HL-60 (cell line): ENCODE results near the gene ZNF557.

Experiments
- DNase-seq, 2 experiments: peaks; one replicate each; pipeline ENCODE4 v3.0.0-alpha.2; 2010 to 2020; ENCODE audit warnings: low read depth in 1 of 2, low spot score in 1 of 2
- H3K27ac ChIP-seq: fragments of 250-450 bp; sonication (Bioruptor Pico); replicated peaks from 2 replicates; pipeline ENCODE4 v1.5.1; 2020; ENCODE audit warnings: mild to moderate bottlenecking, moderate library complexity
- H3K27me3 ChIP-seq: fragments of 250-450 bp; sonication (Bioruptor Pico); 2 replicates; pipeline ENCODE4 v1.5.1; 2021; ENCODE audit warnings: mild to moderate bottlenecking, moderate library complexity; ENCODE audit not compliant: insufficient read depth, poor library complexity, severe bottlenecking
- H3K4me3 ChIP-seq: replicated peaks from 2 replicates; pipeline ENCODE4 v1.5.1; 2011; ENCODE audit warnings: mild to moderate bottlenecking, control low read depth, low read length; ENCODE audit not compliant: insufficient read depth
- GABPA ChIP-seq: IDR thresholded peaks from 2 replicates; pipeline ENCODE4 v1.6.1; 2012; ENCODE audit warnings: low read depth
- POLR2AphosphoS5 ChIP-seq: IDR thresholded peaks from 2 replicates; pipeline ENCODE4 v1.6.1; 2012; ENCODE audit warnings: low read depth
- SPI1 ChIP-seq: IDR thresholded peaks from 2 replicates; pipeline ENCODE4 v1.6.1; 2012; ENCODE audit warnings: low read depth, mild to moderate bottlenecking, borderline replicate concordance
- TF ChIP-seq, protein P1 (sequence below): IDR thresholded peaks from 2 replicates; pipeline ENCODE4 v1.6.1; 2012; ENCODE audit warnings: low read depth; ENCODE audit not compliant: insufficient replicate concordance
- TF ChIP-seq, protein P2 (sequence below): IDR thresholded peaks from one replicate; pipeline ENCODE4 v1.5.1; 2011; ENCODE audit warnings: low read length, control low read depth, inconsistent platforms; ENCODE audit not compliant: insufficient read depth

ZNF557 gene

DNA sequence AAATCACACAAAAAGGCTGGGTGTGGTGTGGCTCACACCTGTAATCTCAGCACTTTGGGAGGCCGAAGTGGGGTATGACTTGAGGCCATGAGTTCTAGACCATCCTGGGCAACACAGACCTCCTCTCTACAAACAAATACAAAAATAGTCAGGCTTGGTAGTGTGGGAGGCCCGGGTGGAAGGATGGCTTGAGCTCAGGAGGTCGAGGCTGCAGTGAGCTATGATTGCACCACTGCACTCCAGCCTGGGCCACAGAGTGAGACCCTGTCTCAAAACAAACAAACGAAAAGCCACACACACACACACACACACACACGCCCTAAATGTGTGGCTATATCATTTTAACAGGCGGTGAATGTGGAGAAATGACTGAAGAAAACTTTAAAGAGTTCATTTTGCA, 904 bp upstream of the ZNF557 start:
- H3K27me3 ChIP-seq: no peaks in the 10 kb centered on the region
- TF ChIP-seq POLR2AphosphoS5: no peak
- TF ChIP-seq SPI1: no peak
- TF ChIP-seq, protein P1, sequence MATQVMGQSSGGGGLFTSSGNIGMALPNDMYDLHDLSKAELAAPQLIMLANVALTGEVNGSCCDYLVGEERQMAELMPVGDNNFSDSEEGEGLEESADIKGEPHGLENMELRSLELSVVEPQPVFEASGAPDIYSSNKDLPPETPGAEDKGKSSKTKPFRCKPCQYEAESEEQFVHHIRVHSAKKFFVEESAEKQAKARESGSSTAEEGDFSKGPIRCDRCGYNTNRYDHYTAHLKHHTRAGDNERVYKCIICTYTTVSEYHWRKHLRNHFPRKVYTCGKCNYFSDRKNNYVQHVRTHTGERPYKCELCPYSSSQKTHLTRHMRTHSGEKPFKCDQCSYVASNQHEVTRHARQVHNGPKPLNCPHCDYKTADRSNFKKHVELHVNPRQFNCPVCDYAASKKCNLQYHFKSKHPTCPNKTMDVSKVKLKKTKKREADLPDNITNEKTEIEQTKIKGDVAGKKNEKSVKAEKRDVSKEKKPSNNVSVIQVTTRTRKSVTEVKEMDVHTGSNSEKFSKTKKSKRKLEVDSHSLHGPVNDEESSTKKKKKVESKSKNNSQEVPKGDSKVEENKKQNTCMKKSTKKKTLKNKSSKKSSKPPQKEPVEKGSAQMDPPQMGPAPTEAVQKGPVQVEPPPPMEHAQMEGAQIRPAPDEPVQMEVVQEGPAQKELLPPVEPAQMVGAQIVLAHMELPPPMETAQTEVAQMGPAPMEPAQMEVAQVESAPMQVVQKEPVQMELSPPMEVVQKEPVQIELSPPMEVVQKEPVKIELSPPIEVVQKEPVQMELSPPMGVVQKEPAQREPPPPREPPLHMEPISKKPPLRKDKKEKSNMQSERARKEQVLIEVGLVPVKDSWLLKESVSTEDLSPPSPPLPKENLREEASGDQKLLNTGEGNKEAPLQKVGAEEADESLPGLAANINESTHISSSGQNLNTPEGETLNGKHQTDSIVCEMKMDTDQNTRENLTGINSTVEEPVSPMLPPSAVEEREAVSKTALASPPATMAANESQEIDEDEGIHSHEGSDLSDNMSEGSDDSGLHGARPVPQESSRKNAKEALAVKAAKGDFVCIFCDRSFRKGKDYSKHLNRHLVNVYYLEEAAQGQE: no peak
- TF ChIP-seq, protein P2, sequence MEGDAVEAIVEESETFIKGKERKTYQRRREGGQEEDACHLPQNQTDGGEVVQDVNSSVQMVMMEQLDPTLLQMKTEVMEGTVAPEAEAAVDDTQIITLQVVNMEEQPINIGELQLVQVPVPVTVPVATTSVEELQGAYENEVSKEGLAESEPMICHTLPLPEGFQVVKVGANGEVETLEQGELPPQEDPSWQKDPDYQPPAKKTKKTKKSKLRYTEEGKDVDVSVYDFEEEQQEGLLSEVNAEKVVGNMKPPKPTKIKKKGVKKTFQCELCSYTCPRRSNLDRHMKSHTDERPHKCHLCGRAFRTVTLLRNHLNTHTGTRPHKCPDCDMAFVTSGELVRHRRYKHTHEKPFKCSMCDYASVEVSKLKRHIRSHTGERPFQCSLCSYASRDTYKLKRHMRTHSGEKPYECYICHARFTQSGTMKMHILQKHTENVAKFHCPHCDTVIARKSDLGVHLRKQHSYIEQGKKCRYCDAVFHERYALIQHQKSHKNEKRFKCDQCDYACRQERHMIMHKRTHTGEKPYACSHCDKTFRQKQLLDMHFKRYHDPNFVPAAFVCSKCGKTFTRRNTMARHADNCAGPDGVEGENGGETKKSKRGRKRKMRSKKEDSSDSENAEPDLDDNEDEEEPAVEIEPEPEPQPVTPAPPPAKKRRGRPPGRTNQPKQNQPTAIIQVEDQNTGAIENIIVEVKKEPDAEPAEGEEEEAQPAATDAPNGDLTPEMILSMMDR: no peak
- TF ChIP-seq GABPA: no peak
- H3K4me3 ChIP-seq: no peak overlapping the region
- DNase-seq: no peak
- peak overlapping the region; percentile 33 for H3K27ac ChIP-seq

DNA sequence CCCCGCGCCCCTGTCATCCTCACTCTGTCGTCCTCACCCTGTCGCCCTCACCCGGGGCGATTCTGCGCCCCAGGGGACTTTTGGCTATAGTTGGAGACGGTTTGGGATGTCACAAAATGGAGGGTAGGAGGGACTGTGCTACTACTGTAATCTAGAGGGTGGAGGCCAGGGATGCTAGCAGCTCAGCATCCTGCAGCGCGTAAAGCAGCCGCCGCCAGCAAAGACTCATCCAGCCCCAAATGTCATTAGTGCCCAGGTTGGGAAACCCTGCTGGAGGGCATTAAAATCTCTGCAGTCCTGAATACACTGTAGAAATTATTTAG, 362 bp downstream of the ZNF557 start:
- Histone ChIP-seq H3K27ac (peak overlapping the region; percentile 91), H3K4me3 (peak overlapping the region; percentile 92), H3K27me3 (no peaks in the 10 kb centered on the region)
- DNase-seq: no peak
- TF ChIP-seq SPI1 (no peak), GABPA (no peak), POLR2AphosphoS5 (no peak)
- TF ChIP-seq, protein P2: no peak
- TF ChIP-seq, protein P1: no peak

DNA sequence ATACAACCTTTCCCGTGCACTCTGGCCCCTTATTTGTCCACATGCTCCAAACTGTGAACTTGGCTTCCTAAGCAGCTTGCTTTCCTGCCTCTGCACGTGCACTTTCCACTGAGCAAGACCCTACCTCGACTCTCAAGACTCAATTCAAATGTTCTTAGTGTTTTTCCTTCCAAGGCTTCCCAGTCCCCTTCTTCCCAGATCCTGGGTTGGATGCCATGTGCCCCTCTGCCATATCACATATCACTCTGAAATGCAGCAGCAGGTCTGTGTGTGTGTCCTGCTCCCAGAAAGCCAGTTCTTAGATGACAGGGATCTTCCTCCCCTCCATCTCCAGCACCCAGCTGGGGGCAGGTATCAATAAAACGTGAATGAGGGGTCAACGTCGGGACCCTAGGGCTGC, 3.0 kb downstream of the ZNF557 start:
- Histone ChIP-seq H3K27me3 (no peaks in the 10 kb centered on the region), H3K27ac (no peak overlapping the region), H3K4me3 (no peak overlapping the region)
- TF ChIP-seq, protein P2: no peak
- TF ChIP-seq SPI1: no peak
- TF ChIP-seq, protein P1: no peak
- TF ChIP-seq POLR2AphosphoS5: no peak
- TF ChIP-seq GABPA: no peak
- no peak for DNase-seq
